OCI-LY7 (cell line): Measurements from ENCODE around the gene SLC6A17. TPM values are rescaled to one million over a fixed set of nuclear protein-coding genes. Genes with fewer than 3 reads are reported as not detected.

Experiments
- BruUV-seq: library from RNA; stranded (reverse); fragments of 400-500 nt; replicated peaks from 2 replicates; lab custom pipeline; 2021; lab: Mats Ljungman, UMichigan
- CTCF ChIA-PET: fragments of 300-600 bp; sonication (Branson Sonifier 250); formaldehyde crosslinking; loops from one replicate; lab custom pipeline; 2022; ENCODE audit warnings: antibody characterized with exemption; ENCODE audit not compliant: unreplicated experiment; lab: Charles Lee
- POLR2A ChIA-PET: fragments of 300-600 bp; sonication (Branson Sonifier 250); formaldehyde crosslinking; loops from one replicate; lab custom pipeline; 2022; ENCODE audit warnings: antibody characterized with exemption; lab: Charles Lee
- DNase-seq: peaks from one replicate; pipeline ENCODE4 v3.0.0-alpha.2; 2015; ENCODE audit warnings: low spot score
- H2AFZ ChIP-seq: fragments of 200-600 bp; sonication (generic), shearing (Covaris generic); 2 replicates; pipeline ENCODE4 v1.6.1; 2014; ENCODE audit warnings: mild to moderate bottlenecking, antibody characterized with exemption, low read length, moderate library complexity
- H3K27ac ChIP-seq: fragments of 200-600 bp; sonication (generic); 2 replicates; pipeline ENCODE4 v1.5.1; 2014; ENCODE audit warnings: mixed run types, low read depth, mild to moderate bottlenecking, moderate library complexity, low read length, inconsistent platforms; ENCODE audit not compliant: poor library complexity, severe bottlenecking
- H3K36me3 ChIP-seq: fragments of 200-600 bp; sonication (generic); 2 replicates; pipeline ENCODE4 v1.6.1; 2014; ENCODE audit warnings: mild to moderate bottlenecking, antibody characterized with exemption, low read length, moderate library complexity, mixed read lengths; ENCODE audit not compliant: insufficient read depth
- H3K4me1 ChIP-seq: fragments of 200-600 bp; sonication (generic); 2 replicates; pipeline ENCODE4 v1.5.1; 2014; ENCODE audit warnings: mild to moderate bottlenecking, low read length; ENCODE audit not compliant: insufficient read depth, poor library complexity, severe bottlenecking
- H3K4me2 ChIP-seq: fragments of 200-600 bp; sonication (generic); 2 replicates; pipeline ENCODE4 v1.6.1; 2014; ENCODE audit warnings: mild to moderate bottlenecking, low read length
- H3K4me3 ChIP-seq: fragments of 200-600 bp; sonication (generic); 2 replicates; pipeline ENCODE4 v1.5.1; 2014; ENCODE audit warnings: mild to moderate bottlenecking, low read depth, low read length; ENCODE audit not compliant: poor library complexity, severe bottlenecking
- H3K79me2 ChIP-seq: fragments of 200-600 bp; sonication (generic); 2 replicates; pipeline ENCODE4 v1.6.1; 2016; ENCODE audit warnings: low read depth, mild to moderate bottlenecking, low read length, moderate library complexity, mixed read lengths; ENCODE audit not compliant: insufficient read depth
- H3K9me2 ChIP-seq: fragments of 200-600 bp; sonication (generic); 2 replicates; pipeline ENCODE4 v1.6.1; 2016; ENCODE audit warnings: mild to moderate bottlenecking, low read length, mixed read lengths; ENCODE audit not compliant: insufficient read depth
- H3K9me3 ChIP-seq: fragments of 200-600 bp; sonication (generic); 2 replicates; pipeline ENCODE4 v1.6.1; 2014; ENCODE audit warnings: mild to moderate bottlenecking, mixed run types, low read length, mixed read lengths
- H4K20me1 ChIP-seq: fragments of 200-600 bp; sonication (generic); 2 replicates; pipeline ENCODE4 v1.6.1; 2014; ENCODE audit warnings: mild to moderate bottlenecking, antibody characterized with exemption, low read length, moderate library complexity, mixed read lengths; ENCODE audit not compliant: insufficient read depth
- EZH2phosphoT487 ChIP-seq: fragments of 200-600 bp; sonication (generic); IDR thresholded peaks from 2 replicates; pipeline ENCODE4 v1.6.1; 2018; ENCODE audit warnings: low read depth, borderline replicate concordance, mild to moderate bottlenecking, mixed run types, antibody characterized with exemption, low read length, moderate library complexity, mixed read lengths
- intact Hi-C: fragments of 100-400 bp; cut with micrococcal nuclease; formaldehyde crosslinking; loops from one replicate; pipeline ENCODE4 v1.10.0; 2022; ENCODE audit not compliant: unreplicated experiment
- total RNA-seq, 2 experiments: library from RNA; depleted of rRNA in 1 of 2; stranded (reverse); fragments of >200 nt in 1 of 2; shearing (Covaris generic) in 1 of 2; gene quantifications; 2 replicates each; pipeline ENCODE4 v1.2.3, GENCODE V29; 2014 to 2022
- TF ChIP-seq, protein P1 (sequence below): fragments of 200-600 bp; sonication (generic); conservative IDR thresholded peaks from 2 replicates; pipeline ENCODE4 v1.5.1; 2014; ENCODE audit warnings: mild to moderate bottlenecking, antibody characterized with exemption, low read length, moderate library complexity, mixed read lengths

SLC6A17 gene
- total RNA-seq, 2 experiments from 2014 or later, result not detected

DNA sequence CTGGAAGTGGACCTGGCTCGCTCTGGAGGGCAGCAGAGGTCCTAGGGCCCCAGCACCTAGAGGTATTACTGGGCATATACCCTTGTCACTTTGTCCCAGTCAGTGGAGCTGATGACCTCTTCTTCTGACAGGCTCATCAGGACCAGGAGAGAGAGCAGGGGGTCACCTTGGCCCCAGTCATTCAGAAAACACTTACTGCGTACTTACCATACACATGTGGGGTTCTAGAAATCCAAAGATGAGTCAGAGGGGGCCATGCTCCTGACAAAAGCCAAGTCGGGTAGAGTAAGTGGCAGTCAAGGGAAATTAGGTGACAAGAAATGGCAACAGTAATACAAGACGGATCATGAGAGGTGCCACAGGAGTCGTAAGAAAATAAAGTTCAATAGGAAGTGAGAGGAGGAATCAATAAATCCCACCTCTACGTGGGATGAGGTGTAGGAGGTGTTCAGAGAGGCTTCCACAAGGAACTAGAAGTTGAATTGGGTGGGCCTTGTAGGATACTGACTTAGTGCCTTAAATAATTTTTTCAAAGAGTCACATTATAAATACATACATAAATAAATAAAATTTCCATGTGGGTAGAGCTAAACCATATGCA, 66.7 kb downstream of the SLC6A17 start:
- TF ChIP-seq EZH2phosphoT487, result no peak
- TF ChIP-seq, protein P1, sequence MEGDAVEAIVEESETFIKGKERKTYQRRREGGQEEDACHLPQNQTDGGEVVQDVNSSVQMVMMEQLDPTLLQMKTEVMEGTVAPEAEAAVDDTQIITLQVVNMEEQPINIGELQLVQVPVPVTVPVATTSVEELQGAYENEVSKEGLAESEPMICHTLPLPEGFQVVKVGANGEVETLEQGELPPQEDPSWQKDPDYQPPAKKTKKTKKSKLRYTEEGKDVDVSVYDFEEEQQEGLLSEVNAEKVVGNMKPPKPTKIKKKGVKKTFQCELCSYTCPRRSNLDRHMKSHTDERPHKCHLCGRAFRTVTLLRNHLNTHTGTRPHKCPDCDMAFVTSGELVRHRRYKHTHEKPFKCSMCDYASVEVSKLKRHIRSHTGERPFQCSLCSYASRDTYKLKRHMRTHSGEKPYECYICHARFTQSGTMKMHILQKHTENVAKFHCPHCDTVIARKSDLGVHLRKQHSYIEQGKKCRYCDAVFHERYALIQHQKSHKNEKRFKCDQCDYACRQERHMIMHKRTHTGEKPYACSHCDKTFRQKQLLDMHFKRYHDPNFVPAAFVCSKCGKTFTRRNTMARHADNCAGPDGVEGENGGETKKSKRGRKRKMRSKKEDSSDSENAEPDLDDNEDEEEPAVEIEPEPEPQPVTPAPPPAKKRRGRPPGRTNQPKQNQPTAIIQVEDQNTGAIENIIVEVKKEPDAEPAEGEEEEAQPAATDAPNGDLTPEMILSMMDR, result no peak
- Histone ChIP-seq H3K4me1 (peaks cover 10% of the 10 kb centered on the region), H3K4me3 (no peak overlapping the region), H3K79me2 (no peaks in the 10 kb centered on the region), H4K20me1 (no peaks in the 10 kb centered on the region; the same call in 1 of the 2 replicates), H3K36me3 (no peaks in the 10 kb centered on the region), H3K4me2 (no peak overlapping the region), H3K27ac (no peak overlapping the region), H3K9me3 (no peaks in the 10 kb centered on the region), H2AFZ (no peak overlapping the region), H3K9me2 (no peaks in the 10 kb centered on the region)
- BruUV-seq, result no TSS peak
- ChIA-PET POLR2A (no interaction called here), CTCF (interaction anchor here (0.6 to 1.0 kb wide), 2 partner anchors 14 to 17 kb away, joined by 3 to 4 read pairs; no protein-coding TSS in a partner anchor)
- no peak for DNase-seq
- intact Hi-C loops, result no loop called here

DNA sequence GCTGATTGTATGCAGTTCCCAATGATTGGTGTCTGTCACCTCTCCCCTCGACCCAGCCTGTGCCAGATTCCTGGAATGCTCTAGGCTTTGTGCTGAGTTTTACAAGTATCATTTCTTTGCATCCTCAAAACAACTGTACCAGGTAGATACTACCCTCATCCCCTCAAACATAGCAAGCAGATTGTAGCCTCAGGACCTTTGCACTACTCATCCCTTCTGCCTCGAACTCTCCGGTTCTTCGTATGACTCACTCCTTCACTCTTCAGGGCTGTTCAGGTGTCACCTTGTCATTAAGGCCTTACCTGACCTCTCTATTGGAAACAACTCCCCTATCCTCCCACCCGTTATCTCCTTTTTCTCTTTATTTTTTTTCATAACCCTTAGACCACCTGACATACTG, 67.8 kb downstream of the SLC6A17 start:
- H3K4me1 ChIP-seq, result no peaks in the 10 kb centered on the region
- no peaks in the 10 kb centered on the region; the same call in 1 of the 2 replicates for H4K20me1 ChIP-seq
- no peaks in the 10 kb centered on the region for H3K79me2 ChIP-seq
- DNase-seq, result no peak
- H3K27ac ChIP-seq, result no peak overlapping the region
- CTCF ChIA-PET, result no interaction called here
- no peaks in the 10 kb centered on the region for H3K9me3 ChIP-seq
- intact Hi-C loops, result no loop called here
- BruUV-seq, result no TSS peak
- no peak overlapping the region for H2AFZ ChIP-seq
- no peaks in the 10 kb centered on the region for H3K9me2 ChIP-seq
- no peaks in the 10 kb centered on the region for H3K36me3 ChIP-seq
- H3K4me2 ChIP-seq, result no peak overlapping the region
- POLR2A ChIA-PET, result interaction anchor here (0.6 kb wide), 1 partner anchor 372 kb away, joined by 4 read pairs; no protein-coding TSS in a partner anchor
- TF ChIP-seq EZH2phosphoT487, result no peak
- TF ChIP-seq, protein P1, result no peak
- H3K4me3 ChIP-seq, result no peak overlapping the region

DNA sequence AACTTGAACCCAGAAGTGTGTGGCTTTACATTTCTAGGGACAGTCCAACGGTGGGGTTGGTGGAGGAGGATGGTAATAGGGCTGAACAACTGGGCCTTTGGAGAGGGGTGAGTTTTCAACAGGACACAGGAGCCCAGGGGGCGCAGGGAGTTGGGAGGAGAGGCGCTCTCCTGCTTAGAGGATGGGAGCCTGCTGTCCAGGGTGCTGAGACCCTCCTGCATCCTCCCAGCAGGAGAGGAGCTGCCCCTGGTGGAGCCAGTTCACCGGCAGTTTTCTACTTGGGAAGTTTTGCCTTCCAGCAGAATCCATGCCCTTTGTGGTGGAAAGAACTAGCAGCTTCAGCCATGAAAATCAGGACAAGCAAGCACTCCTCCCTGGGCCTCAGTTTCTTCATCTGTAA, 68.4 kb downstream of the SLC6A17 start:
- POLR2A ChIA-PET, result no interaction called here
- Histone ChIP-seq H3K4me3 (no peak overlapping the region), H3K4me2 (no peak overlapping the region), H3K36me3 (no peaks in the 10 kb centered on the region), H3K79me2 (no peaks in the 10 kb centered on the region), H2AFZ (no peak overlapping the region), H4K20me1 (no peaks in the 10 kb centered on the region; the same call in 1 of the 2 replicates), H3K9me2 (no peaks in the 10 kb centered on the region), H3K9me3 (no peaks in the 10 kb centered on the region), H3K27ac (no peak overlapping the region), H3K4me1 (no peaks in the 10 kb centered on the region)
- no peak for DNase-seq
- no TSS peak for BruUV-seq
- TF ChIP-seq, protein P1, result no peak
- no peak for TF ChIP-seq EZH2phosphoT487
- CTCF ChIA-PET, result no interaction called here
- intact Hi-C loops, result no loop called here
